Hematopoietic multipotent progenitor cell treated with erythropoietin and hydrocortisone succinate and interleukin-3 and kit ligand, for 6 days (in vitro differentiated cells): ENCODE results near the gene PRRT3.
"Not testable (repeated sequence)": the region's sequence is repeated elsewhere in the genome, so short reads cannot be mapped to it uniquely, and the experiment has no call there.

Experiments
- DNase-seq: peaks from one replicate; pipeline ENCODE4 v3.0.0-alpha.2; 2015

Gene PRRT3

GRCh38 chr3:9897408-9898372 is 54.5 kb downstream of the PRRT3 start:
- DNase-seq: peak; percentile 62

- DNase-seq: not testable (repeated sequence)
These were observed 55.3 kb downstream of the PRRT3 start for GRCh38 chr3:9896755-9897407.

- not testable (repeated sequence) for DNase-seq
These were observed 56.5 kb downstream of the PRRT3 start for GRCh38 chr3:9895715-9896114.
